Measurements from ENCODE around the gene MMEL1.

GRCh38 chr1:2558420-2558819, 74.4 kb downstream of the MMEL1 start:
- no peak for TF ChIP-seq CTCF (IDR thresholded peaks at IDR 0.05)
- TF ChIP-seq POLR2A (IDR thresholded peaks at IDR 0.05) = no peak

Data from testis (tissue), 2 donors.